Suprapubic skin (tissue), 3 donors: ENCODE data around the gene METTL15.

Experiments
- POLR2A ChIP-seq, 2 donors: fragments of 450-650 bp; IDR thresholded peaks; one replicate each; pipeline ENCODE4 v1.6.1; 2017; ENCODE audit warnings: antibody characterized with exemption in 2 of 2, mild to moderate bottlenecking in 2 of 2, moderate library complexity in 2 of 2
- TF ChIP-seq, protein P1 (sequence below), 2 donors: fragments of 200-600 bp in 1 of 2; fragments of 450-650 bp in 1 of 2; sonication (generic) in 1 of 2; IDR thresholded peaks; one replicate each; pipeline ENCODE4 v1.5.1; 2016 to 2019; ENCODE audit warnings: antibody characterized with exemption in 2 of 2, mild to moderate bottlenecking in 1 of 2, moderate library complexity in 1 of 2

DNA sequence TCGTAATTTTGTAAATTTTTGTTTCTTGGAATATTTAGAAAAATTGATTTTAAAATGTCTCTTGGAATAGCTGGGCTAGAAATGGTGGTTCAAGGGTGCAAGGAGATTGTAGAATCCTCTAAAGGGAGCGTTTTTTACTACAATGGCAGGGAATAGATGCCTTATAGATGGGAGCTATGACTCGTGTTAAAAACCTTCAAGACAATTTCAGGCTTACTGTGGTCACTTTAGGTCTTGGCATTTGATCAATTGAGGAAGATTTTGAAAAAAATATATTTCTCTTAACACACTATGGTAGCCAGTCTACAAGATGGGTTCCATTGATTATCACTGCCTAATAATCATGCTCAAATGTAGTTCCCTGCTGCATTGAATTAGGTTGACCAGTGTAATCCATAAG lies 25.0 kb downstream of the METTL15 start:
- TF ChIP-seq POLR2A (IDR thresholded peaks at IDR 0.05): no peak
- TF ChIP-seq, protein P1, sequence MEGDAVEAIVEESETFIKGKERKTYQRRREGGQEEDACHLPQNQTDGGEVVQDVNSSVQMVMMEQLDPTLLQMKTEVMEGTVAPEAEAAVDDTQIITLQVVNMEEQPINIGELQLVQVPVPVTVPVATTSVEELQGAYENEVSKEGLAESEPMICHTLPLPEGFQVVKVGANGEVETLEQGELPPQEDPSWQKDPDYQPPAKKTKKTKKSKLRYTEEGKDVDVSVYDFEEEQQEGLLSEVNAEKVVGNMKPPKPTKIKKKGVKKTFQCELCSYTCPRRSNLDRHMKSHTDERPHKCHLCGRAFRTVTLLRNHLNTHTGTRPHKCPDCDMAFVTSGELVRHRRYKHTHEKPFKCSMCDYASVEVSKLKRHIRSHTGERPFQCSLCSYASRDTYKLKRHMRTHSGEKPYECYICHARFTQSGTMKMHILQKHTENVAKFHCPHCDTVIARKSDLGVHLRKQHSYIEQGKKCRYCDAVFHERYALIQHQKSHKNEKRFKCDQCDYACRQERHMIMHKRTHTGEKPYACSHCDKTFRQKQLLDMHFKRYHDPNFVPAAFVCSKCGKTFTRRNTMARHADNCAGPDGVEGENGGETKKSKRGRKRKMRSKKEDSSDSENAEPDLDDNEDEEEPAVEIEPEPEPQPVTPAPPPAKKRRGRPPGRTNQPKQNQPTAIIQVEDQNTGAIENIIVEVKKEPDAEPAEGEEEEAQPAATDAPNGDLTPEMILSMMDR (IDR thresholded peaks at IDR 0.05): no peak
